WTC11 (cell line): ENCODE measurements around the gene GABBR2.

ENCODE experiments used
- CTCF ChIP-seq: fragments of 200-600 bp; IDR thresholded peaks from 2 replicates; pipeline ENCODE4 v1.8.0; 2022; ENCODE audit warnings: antibody characterized with exemption
- TF ChIP-seq, protein P1 (sequence below): sonication (generic); formaldehyde crosslinking; IDR thresholded peaks from 2 replicates; pipeline ENCODE4 v1.8.0; 2022; ENCODE audit warnings: missing genetic modification reagents

DNA sequence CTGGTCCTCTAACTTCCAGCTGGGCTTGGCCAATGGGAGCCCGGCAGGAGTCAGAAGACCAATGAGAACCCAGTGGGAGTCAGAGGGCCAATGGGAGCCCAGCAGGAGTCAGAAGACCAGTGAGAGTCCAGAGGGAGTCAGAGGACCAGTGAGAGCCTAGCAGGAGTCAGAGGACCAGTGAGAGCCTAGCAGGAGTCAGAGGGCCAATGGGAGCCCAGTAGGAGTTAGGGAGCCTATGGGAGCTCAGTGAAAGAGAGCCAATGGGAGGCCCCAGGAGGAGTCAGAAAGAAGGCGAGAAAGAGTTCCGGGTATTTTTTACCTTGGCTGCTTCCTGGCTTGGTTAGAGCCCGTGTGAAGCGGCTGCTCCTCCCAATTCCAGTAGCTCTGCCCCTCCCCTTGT lies 191.0 kb downstream of the GABBR2 start:
- TF ChIP-seq CTCF: no peak
- TF ChIP-seq, protein P1, sequence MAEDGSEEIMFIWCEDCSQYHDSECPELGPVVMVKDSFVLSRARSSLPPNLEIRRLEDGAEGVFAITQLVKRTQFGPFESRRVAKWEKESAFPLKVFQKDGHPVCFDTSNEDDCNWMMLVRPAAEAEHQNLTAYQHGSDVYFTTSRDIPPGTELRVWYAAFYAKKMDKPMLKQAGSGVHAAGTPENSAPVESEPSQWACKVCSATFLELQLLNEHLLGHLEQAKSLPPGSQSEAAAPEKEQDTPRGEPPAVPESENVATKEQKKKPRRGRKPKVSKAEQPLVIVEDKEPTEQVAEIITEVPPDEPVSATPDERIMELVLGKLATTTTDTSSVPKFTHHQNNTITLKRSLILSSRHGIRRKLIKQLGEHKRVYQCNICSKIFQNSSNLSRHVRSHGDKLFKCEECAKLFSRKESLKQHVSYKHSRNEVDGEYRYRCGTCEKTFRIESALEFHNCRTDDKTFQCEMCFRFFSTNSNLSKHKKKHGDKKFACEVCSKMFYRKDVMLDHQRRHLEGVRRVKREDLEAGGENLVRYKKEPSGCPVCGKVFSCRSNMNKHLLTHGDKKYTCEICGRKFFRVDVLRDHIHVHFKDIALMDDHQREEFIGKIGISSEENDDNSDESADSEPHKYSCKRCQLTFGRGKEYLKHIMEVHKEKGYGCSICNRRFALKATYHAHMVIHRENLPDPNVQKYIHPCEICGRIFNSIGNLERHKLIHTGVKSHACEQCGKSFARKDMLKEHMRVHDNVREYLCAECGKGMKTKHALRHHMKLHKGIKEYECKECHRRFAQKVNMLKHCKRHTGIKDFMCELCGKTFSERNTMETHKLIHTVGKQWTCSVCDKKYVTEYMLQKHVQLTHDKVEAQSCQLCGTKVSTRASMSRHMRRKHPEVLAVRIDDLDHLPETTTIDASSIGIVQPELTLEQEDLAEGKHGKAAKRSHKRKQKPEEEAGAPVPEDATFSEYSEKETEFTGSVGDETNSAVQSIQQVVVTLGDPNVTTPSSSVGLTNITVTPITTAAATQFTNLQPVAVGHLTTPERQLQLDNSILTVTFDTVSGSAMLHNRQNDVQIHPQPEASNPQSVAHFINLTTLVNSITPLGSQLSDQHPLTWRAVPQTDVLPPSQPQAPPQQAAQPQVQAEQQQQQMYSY (CRISPR knock-in tag): no peak
